DND-41 (cell line): ENCODE results near the gene NTSR2.

Experiments
- CTCF ChIP-seq: IDR thresholded peaks from 2 replicates; pipeline ENCODE4 v1.5.1; 2012; ENCODE audit warnings: borderline replicate concordance, low read length, moderate library complexity, mild to moderate bottlenecking; ENCODE audit not compliant: poor library complexity, severe bottlenecking; ENCODE audit errors: extremely low read depth
- EZH2 ChIP-seq: IDR thresholded peaks from 3 replicates; pipeline ENCODE4 v1.6.1; 2012; ENCODE audit warnings: borderline replicate concordance, low read depth, mild to moderate bottlenecking, moderate library complexity, low read length, inconsistent platforms; ENCODE audit not compliant: severe bottlenecking

- no peak for TF ChIP-seq CTCF
- no peak for TF ChIP-seq EZH2
Measured at GRCh38 chr2:11635141-11635540, 34.9 kb downstream of the NTSR2 start.
